IMR-90 (cell line): ENCODE measurements around the gene SOX11.

Experiments used
- CEBPB ChIP-seq: IDR thresholded peaks from 2 replicates; pipeline ENCODE4 v1.6.1; 2012; ENCODE audit warnings: low read depth, low read length, improper control_type of control experiment
- FOS ChIP-seq: fragments of 150-350 bp; IDR thresholded peaks from 2 replicates; pipeline ENCODE4 v1.6.1; 2016; ENCODE audit warnings: low read depth, low read length
- MAFK ChIP-seq: IDR thresholded peaks from 2 replicates; pipeline ENCODE4 v1.6.1; 2012; ENCODE audit warnings: low read depth, low read length, improper control_type of control experiment
- MAZ ChIP-seq: IDR thresholded peaks from 2 replicates; pipeline ENCODE4 v1.6.1; 2012; ENCODE audit warnings: low read depth, mild to moderate bottlenecking, low read length, improper control_type of control experiment, moderate library complexity, borderline replicate concordance
- MXI1 ChIP-seq: IDR thresholded peaks from 2 replicates; pipeline ENCODE4 v1.6.1; 2012; ENCODE audit warnings: low read depth, mild to moderate bottlenecking, low read length, moderate library complexity, borderline replicate concordance
- POLR2A ChIP-seq: IDR thresholded peaks from 2 replicates; pipeline ENCODE4 v1.6.1; 2012; ENCODE audit warnings: mild to moderate bottlenecking, low read depth, low read length
- RAD21 ChIP-seq: IDR thresholded peaks from 2 replicates; pipeline ENCODE4 v1.6.1; 2012; ENCODE audit warnings: low read length, improper control_type of control experiment
- RCOR1 ChIP-seq: IDR thresholded peaks from 2 replicates; pipeline ENCODE4 v1.6.1; 2012; ENCODE audit warnings: mild to moderate bottlenecking, low read length, improper control_type of control experiment; ENCODE audit not compliant: insufficient replicate concordance
- RFX5 ChIP-seq: IDR thresholded peaks from 2 replicates; pipeline ENCODE4 v1.8.0; 2012; ENCODE audit warnings: low read depth, mild to moderate bottlenecking, low read length, moderate library complexity
- SMC3 ChIP-seq: fragments of 150-350 bp; IDR thresholded peaks from 2 replicates; pipeline ENCODE4 v1.6.1; 2016; ENCODE audit warnings: low read depth, mild to moderate bottlenecking, antibody characterized with exemption, low read length, moderate library complexity
- TF ChIP-seq, protein P1 (sequence below): conservative IDR thresholded peaks from 2 replicates; pipeline ENCODE4 v1.5.1; 2012; ENCODE audit warnings: mild to moderate bottlenecking, low read depth, low read length, improper control_type of control experiment
- TF ChIP-seq, protein P2 (sequence below): fragments of 150-350 bp; IDR thresholded peaks from 2 replicates; pipeline ENCODE4 v1.6.1; 2017; ENCODE audit warnings: mild to moderate bottlenecking, antibody characterized with exemption, low read length, low read depth
- TF ChIP-seq, protein P3 (sequence below): fragments of 150-350 bp; IDR thresholded peaks from 2 replicates; pipeline ENCODE4 v1.6.1; 2016; ENCODE audit warnings: low read depth, mild to moderate bottlenecking, low read length, moderate library complexity, borderline replicate concordance

DNA sequence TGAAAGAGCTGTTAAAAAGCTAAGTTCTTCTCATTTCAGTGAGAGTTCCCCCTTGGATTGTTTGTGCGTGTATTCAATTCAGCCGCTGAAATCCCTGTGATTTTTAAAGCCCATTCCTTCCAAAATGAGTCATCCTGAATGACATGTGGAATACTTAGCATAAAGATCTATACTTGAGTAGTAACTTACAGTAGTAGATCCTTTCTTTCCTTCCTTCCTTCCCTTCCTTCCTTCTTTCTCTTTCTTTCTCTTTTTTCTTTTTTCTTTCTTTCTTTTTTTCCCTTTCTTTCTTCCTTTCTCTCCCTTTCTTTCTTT lies 18.2 kb upstream of the SOX11 start:
- TF ChIP-seq, protein P1, sequence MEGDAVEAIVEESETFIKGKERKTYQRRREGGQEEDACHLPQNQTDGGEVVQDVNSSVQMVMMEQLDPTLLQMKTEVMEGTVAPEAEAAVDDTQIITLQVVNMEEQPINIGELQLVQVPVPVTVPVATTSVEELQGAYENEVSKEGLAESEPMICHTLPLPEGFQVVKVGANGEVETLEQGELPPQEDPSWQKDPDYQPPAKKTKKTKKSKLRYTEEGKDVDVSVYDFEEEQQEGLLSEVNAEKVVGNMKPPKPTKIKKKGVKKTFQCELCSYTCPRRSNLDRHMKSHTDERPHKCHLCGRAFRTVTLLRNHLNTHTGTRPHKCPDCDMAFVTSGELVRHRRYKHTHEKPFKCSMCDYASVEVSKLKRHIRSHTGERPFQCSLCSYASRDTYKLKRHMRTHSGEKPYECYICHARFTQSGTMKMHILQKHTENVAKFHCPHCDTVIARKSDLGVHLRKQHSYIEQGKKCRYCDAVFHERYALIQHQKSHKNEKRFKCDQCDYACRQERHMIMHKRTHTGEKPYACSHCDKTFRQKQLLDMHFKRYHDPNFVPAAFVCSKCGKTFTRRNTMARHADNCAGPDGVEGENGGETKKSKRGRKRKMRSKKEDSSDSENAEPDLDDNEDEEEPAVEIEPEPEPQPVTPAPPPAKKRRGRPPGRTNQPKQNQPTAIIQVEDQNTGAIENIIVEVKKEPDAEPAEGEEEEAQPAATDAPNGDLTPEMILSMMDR: no peak
- TF ChIP-seq POLR2A (no peak), RAD21 (no peak), RCOR1 (no peak), FOS (no peak), MAFK (no peak), CEBPB (no peak), SMC3 (no peak), MAZ (no peak), RFX5 (no peak), MXI1 (no peak)
- TF ChIP-seq, protein P2, sequence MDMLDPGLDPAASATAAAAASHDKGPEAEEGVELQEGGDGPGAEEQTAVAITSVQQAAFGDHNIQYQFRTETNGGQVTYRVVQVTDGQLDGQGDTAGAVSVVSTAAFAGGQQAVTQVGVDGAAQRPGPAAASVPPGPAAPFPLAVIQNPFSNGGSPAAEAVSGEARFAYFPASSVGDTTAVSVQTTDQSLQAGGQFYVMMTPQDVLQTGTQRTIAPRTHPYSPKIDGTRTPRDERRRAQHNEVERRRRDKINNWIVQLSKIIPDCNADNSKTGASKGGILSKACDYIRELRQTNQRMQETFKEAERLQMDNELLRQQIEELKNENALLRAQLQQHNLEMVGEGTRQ: no peak
- TF ChIP-seq, protein P3, sequence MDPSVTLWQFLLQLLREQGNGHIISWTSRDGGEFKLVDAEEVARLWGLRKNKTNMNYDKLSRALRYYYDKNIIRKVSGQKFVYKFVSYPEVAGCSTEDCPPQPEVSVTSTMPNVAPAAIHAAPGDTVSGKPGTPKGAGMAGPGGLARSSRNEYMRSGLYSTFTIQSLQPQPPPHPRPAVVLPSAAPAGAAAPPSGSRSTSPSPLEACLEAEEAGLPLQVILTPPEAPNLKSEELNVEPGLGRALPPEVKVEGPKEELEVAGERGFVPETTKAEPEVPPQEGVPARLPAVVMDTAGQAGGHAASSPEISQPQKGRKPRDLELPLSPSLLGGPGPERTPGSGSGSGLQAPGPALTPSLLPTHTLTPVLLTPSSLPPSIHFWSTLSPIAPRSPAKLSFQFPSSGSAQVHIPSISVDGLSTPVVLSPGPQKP: no peak
